Calu3 (cell line): ENCODE data around the gene NEB. TPM values are rescaled to one million over a fixed set of nuclear protein-coding genes. Genes with fewer than 3 reads are reported as not detected.

Source experiments
- BruUV-seq: library from RNA; stranded (reverse); fragments of 400-500 nt; replicated peaks from 2 replicates; lab custom pipeline; 2021; lab: Mats Ljungman, UMichigan
- CTCF ChIA-PET: fragments of 300-600 bp; sonication (Branson Sonifier 250); formaldehyde crosslinking; loops from one replicate; lab custom pipeline; 2022; ENCODE audit warnings: antibody characterized with exemption; lab: Charles Lee
- DNase-seq: peaks from one replicate; pipeline ENCODE4 v3.0.0; 2022
- H3K27ac Mint-ChIP-seq: one replicate; pipeline ENCODE4 v1.8.0; 2022; ENCODE audit warnings: mixed read lengths; ENCODE audit not compliant: unreplicated experiment
- H3K27me3 Mint-ChIP-seq: one replicate; pipeline ENCODE4 v1.8.0; 2022; ENCODE audit warnings: mixed read lengths; ENCODE audit not compliant: unreplicated experiment
- H3K36me3 Mint-ChIP-seq: one replicate; pipeline ENCODE4 v1.8.0; 2022; ENCODE audit warnings: mild to moderate bottlenecking, moderate library complexity, mixed read lengths; ENCODE audit not compliant: insufficient read depth, unreplicated experiment
- H3K4me1 Mint-ChIP-seq: one replicate; pipeline ENCODE4 v1.8.0; 2022; ENCODE audit warnings: mild to moderate bottlenecking, low read depth, mixed read lengths; ENCODE audit not compliant: unreplicated experiment
- H3K4me3 Mint-ChIP-seq: one replicate; pipeline ENCODE4 v1.8.0; 2022; ENCODE audit warnings: mild to moderate bottlenecking, low read depth, moderate library complexity, mixed read lengths; ENCODE audit not compliant: unreplicated experiment
- H3K9me3 Mint-ChIP-seq: one replicate; pipeline ENCODE4 v1.8.0; 2022; ENCODE audit warnings: low read depth, mixed read lengths; ENCODE audit not compliant: unreplicated experiment
- intact Hi-C: fragments of 100-400 bp; cut with micrococcal nuclease; formaldehyde crosslinking; loops from one replicate; pipeline ENCODE4 v1.10.0; 2022; ENCODE audit not compliant: unreplicated experiment
- total RNA-seq: library from RNA; stranded (reverse); gene quantifications from 2 replicates; pipeline ENCODE4 v1.2.3, GENCODE V29; 2022
- TF ChIP-seq, protein P1 (sequence below): fragments of 200-600 bp; IDR thresholded peaks from one replicate; pipeline ENCODE4 v1.8.0; 2022; ENCODE audit warnings: antibody characterized with exemption; ENCODE audit not compliant: unreplicated experiment

NEB gene
- total RNA-seq, 1 experiment from 2014 or later: 27.5 TPM

DNA sequence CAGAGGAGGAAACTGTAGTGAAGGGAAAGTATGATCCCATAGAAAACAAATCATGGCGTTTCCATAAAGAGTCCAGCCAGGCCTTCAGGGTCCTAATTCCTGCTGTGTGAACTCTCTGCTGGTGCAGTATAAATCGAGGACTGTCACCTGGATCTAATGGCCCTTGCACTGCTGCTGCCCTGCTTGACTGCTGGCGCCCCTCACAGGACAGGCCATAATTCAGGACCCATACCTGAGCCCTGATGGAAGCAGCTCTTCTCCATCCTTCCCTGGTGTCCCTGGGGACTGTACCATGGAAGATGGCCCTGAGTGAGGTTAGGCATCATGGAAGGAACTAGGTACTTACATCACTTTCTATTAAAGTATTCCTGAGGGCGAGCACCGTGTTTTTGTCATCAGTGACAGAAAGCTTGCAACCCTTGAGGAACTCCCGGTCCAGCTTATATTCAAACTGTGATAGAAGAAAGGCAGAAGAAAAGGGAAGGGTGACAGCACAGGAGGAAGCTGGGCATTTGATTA is 207.6 kb downstream of the NEB start:
- CTCF ChIA-PET: no interaction called here
- Mint-ChIP-seq H3K4me1 (no peaks in the 10 kb centered on the region), H3K9me3 (no peaks in the 10 kb centered on the region), H3K4me3 (no peak overlapping the region), H3K27me3 (no peaks in the 10 kb centered on the region), H3K36me3 (no peaks in the 10 kb centered on the region), H3K27ac (no peak overlapping the region)
- intact Hi-C loops: no loop called here
- no peak for DNase-seq
- TF ChIP-seq, protein P1, sequence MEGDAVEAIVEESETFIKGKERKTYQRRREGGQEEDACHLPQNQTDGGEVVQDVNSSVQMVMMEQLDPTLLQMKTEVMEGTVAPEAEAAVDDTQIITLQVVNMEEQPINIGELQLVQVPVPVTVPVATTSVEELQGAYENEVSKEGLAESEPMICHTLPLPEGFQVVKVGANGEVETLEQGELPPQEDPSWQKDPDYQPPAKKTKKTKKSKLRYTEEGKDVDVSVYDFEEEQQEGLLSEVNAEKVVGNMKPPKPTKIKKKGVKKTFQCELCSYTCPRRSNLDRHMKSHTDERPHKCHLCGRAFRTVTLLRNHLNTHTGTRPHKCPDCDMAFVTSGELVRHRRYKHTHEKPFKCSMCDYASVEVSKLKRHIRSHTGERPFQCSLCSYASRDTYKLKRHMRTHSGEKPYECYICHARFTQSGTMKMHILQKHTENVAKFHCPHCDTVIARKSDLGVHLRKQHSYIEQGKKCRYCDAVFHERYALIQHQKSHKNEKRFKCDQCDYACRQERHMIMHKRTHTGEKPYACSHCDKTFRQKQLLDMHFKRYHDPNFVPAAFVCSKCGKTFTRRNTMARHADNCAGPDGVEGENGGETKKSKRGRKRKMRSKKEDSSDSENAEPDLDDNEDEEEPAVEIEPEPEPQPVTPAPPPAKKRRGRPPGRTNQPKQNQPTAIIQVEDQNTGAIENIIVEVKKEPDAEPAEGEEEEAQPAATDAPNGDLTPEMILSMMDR: no peak
- BruUV-seq: no TSS peak

DNA sequence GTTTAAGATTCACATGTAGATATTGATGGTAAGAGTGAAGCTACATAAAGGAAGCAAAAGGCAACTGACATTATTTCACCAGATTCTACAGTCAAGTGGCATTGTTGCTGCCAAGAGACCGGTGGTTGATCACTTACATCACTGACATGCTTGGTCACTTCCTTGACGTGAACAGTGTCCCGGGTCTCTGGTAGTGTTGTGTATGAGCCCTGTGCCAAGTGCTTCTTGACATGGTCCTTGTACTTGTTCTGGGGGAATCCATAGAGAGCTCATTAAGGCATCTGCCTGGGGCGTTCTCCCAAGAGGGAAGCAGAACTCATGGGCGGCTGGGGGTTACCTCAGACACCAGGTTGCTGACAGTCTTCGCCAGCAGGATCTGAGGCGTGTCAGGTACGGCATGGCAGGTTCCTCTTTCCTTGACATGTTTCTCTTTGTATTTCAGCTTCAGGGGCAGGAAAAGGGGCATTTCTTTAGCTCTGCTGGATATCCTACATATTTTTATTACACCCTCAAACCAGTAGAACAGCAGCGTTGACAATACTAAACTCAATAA is 208.4 kb downstream of the NEB start:
- TF ChIP-seq, protein P1: no peak
- Mint-ChIP-seq H3K9me3 (no peaks in the 10 kb centered on the region), H3K4me3 (no peak overlapping the region), H3K27ac (no peak overlapping the region), H3K4me1 (no peaks in the 10 kb centered on the region), H3K36me3 (no peaks in the 10 kb centered on the region), H3K27me3 (no peaks in the 10 kb centered on the region)
- intact Hi-C loops: no loop called here
- BruUV-seq: no TSS peak
- no peak for DNase-seq
- CTCF ChIA-PET: no interaction called here

DNA sequence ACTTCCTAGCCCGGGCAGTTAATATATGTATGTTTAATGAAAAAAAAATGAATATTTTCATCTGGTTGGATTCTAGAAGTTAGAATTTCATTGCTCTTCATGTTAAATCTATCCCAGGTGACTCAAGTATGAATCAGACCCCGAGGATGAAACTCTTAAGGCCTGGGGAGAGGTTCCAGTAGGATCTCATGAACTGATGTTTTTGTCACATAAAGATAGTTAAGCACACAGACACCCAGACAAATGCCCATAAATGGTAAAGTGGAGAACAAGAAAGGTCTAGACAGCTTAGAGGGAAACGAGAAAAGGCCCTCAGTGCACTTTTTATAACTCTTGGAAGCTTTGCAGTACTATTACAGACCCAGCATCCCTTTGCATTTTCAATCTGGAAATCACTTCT is 210.4 kb downstream of the NEB start:
- intact Hi-C loops: no loop called here
- no peak overlapping the region for H3K27ac Mint-ChIP-seq
- peaks cover 2% of the 10 kb centered on the region for H3K36me3 Mint-ChIP-seq
- TF ChIP-seq, protein P1: no peak
- BruUV-seq: no TSS peak
- DNase-seq: no peak
- CTCF ChIA-PET: no interaction called here
- H3K4me1 Mint-ChIP-seq: no peaks in the 10 kb centered on the region
- no peaks in the 10 kb centered on the region for H3K9me3 Mint-ChIP-seq
- H3K27me3 Mint-ChIP-seq: no peaks in the 10 kb centered on the region
- H3K4me3 Mint-ChIP-seq: no peak overlapping the region

DNA sequence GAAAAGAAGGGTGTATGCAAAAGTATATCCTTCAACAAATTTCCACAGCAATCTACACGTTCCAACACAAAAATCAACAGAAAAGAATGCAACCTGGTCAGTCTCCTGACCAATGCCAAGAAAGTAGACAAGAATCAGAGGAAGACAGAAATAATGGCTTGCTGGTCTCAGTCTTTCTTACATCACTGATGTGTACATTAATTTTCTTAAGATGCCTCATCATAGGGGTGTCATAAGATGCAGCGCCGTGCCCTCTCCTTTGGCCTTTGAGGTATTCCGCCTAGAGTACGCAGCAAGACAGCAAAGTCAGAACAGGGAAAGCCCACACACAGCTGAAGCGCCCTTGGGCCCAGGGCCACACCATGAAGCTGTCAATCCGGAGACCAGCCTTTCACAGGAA is 211.7 kb downstream of the NEB start:
- TF ChIP-seq, protein P1: no peak
- CTCF ChIA-PET: no interaction called here
- Mint-ChIP-seq H3K27me3 (no peaks in the 10 kb centered on the region), H3K36me3 (peaks cover 4% of the 10 kb centered on the region), H3K4me1 (no peaks in the 10 kb centered on the region), H3K4me3 (no peak overlapping the region), H3K27ac (no peak overlapping the region), H3K9me3 (no peaks in the 10 kb centered on the region)
- no peak for DNase-seq
- BruUV-seq: no TSS peak
- intact Hi-C loops: no loop called here
